ENCODE measurements around the gene RAD50.
A peak's percentile ranks its signal among the peaks of the same experiment; 100 is the strongest.
"Not testable (repeated sequence)": the region's sequence is repeated elsewhere in the genome, so short reads cannot be mapped to it uniquely, and the experiment has no call there.

The RAD50 gene

DNA sequence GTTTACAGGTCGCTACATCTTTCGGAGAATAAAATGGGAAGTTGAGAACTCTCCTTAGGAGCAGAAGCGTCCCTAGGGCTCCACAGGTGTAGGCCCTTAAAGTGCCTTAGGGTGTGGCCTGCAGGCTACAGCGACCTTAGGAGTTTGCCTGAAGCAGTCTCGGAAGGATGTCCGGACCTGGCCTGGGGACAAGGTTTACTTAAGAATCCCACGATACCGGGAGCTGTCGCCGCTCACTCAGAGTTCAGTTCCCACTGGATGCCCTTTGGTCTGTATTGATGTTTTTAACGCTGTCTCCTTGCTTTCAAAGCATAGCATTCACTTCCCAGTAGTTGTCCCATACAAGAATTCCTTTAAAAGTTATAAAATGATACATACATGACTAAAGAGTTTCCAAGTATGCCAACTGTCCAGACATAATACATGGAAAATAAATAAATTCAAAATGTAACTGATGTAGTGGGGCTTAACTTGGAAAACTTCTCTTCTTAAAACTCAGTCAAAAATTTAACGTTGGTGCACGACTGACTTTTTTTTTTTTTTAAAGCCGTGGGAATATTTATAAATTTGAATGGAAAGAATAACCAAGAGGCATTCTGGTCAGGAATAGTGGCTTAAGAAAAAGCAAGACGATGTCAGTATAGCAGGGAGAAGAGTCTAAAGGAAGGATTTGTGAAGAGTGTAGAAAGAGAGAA lies 848 bp downstream of the RAD50 start:
- DNase-seq, result peak in 1 of 2 donors; percentile 32

DNA sequence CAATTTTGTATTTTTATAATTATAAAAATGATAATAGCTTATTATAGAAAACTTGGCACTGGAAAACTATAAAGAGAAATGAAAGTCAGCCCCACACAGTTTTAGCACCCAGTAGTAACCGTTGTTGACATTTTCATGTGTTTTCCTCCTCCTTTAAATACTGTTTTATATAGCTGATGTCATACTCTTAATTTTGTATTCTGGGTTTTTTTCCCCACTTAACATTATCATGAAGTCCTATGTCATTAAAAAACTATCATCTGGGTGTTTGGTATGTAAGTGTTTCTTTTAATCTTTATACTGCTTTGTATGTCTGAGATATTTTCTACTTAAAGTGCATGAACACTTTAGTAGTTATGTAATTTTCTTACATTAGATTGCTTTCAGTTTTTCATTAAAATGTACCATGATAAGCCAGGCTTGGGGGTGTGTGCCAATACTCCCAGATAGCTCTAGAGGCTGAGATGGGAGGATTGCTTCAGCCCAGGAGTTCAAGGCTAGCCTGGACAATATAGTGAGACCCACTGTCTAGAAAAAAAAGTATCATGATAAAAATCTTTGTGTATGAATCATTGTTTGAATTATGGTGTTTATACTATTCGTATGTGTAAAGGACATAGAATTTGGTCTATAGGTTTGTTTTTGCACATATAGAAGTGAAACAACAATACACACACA lies 2.7 kb downstream of the RAD50 start:
- no peak for DNase-seq

DNA sequence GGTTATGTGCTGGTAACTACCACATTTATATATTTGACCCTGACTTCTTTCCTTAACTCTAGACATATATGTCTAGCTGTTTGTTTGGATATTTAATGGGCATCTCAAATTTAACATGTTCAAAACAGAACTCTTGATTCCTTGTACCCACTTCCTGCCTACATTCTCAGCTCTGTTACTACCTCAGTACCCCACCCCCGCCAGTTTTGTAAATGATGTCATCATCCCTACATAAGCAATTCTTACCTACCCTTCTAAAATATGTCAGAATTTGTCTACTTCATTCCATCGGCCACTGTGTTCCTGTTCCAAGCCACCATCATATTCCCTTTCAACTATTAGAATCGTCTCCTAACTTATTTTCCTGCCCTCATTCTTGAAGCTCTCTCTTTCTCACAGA lies 4.8 kb downstream of the RAD50 start:
- no peak for DNase-seq

DNA sequence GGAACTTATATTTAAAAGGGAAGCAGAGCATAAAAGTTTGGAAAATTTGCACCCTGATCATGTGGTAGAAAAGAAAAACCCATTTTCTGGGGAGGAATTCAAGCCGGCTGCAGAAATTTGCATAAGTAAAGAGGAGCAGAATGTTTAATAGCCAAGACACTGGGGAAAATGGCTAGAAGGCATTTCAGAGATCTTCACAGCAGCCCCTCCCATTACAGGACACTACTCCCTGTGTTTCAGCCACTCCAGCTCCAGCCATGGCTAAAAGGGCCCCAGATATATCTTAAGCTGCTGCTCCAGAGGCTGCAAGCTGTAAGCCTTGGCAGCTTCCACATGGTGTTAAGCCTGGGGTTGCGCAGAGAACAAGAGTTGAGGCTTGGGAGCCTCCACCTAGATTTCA lies 7.8 kb downstream of the RAD50 start:
- DNase-seq, result not testable (repeated sequence)

DNA sequence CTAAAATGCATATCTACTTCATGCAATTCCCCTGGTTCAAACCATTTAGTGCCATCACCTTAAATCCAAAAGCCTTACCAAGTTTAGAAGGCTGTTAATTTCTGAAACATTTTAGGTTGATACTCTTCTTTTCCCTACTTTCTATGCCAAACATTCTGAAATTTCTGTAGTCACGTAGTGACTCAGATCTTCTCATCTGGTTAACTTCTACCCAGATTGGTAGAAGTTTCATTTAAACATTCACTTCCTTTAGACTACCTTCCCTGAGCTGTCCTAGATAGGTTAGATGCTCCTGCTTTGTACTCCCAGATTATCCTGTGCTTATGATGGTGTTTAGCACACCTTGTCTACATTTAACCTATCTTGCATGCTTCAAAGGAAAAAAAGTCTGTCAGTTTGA lies 9.9 kb downstream of the RAD50 start:
- DNase-seq, result no peak

DNA sequence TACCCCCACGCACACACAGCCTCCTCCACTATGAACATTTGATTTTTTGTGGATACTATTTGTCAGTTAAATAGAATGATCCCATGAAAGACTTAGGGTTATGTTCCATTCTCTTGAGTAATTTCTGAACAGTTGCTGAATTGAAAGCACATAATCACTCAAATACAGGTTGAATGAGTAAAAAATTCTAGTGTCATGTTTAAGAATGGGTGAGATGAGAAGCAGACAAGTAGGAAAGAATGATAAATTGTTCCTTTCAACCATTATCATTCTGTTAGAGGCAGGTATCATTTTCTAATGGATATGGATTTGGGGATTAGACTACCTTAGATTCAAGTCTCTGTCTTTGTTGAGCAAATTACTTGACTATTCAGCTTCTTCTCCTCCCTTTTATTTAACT lies 19.3 kb downstream of the RAD50 start:
- no peak for DNase-seq

DNA sequence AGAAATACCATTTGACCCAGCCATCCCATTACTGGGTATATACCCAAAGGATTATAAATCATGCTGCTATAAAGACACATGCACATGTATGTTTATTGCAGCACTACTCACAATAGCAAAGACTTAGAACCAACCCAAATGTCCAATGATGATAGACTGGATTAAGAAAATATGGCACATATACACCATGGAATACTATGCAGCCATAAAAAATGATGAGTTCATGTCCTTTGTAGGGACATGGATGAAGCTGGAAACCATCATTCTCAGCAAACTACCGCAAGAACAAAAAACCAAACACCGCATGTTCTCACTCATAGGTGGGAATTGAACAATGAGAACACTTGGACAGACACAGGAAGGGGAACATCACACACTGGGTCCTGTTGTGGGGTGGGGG lies 27.8 kb downstream of the RAD50 start:
- DNase-seq, result not testable (repeated sequence)

DNA sequence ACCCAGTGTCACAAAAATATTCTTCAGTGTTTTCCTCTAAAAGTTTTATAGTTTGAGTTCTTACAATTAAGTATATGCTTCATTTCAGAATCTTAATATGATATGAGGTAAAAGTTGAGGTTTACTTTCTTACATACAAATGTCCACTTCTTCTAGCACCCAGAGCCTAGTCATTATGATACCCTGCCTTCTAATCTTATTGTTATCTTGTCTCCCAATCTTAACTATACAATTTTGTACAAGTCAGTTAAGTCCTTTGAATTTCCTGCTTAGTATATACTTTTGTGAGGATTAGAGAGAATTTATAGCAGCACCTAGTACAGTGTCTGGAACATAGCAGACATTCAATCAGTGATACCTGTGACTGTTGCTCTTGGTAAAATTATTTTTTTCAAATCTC lies 29.3 kb downstream of the RAD50 start:
- DNase-seq, result no peak

DNA sequence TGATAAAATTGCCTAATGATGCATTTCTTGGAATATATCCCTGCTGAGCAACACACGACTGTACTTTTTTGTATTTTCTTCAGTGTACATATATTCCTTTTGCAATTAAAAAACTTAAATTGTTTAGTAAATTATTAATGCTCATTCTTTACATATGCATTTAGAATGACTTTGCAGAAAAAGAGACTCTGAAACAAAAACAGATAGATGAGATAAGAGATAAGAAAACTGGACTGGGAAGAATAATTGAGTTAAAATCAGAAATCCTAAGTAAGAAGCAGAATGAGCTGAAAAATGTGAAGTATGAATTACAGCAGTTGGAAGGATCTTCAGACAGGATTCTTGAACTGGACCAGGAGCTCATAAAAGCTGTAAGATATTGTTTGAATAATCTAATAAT lies 32.7 kb downstream of the RAD50 start:
- no peak for DNase-seq

DNA sequence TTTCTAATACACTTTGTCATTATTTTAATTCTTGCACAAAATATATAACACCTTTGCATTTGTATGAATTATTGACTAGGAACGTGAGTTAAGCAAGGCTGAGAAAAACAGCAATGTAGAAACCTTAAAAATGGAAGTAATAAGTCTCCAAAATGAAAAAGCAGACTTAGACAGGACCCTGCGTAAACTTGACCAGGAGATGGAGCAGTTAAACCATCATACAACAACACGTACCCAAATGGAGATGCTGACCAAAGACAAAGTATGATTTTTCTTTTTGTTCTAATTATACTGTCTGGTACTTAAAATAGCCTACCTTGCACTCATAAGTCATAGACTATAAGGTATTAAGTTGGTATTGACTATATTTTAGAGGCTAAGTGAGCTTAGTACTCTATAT lies 34.4 kb downstream of the RAD50 start:
- peak in 1 of 2 donors; percentile 12 for DNase-seq

DNA sequence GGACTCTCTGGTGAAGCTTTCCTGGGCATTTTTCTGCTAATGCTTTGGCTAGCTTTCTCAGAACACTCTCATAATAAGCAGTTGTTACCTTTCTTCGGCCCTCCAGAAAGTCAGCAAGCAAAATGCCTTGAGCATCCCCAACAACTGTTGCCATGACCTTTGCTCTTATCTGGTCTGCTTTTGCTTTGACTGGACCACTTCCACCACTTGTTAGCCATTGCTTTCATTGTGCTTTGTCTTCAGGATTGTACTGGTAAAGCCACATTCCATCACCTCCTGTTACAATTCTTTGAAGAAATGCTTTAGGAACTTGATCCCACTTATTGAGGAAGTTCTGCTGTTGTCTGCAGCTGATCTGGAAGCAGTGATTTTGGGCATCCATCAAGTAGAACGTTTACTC lies 35.7 kb downstream of the RAD50 start:
- no peak for DNase-seq

DNA sequence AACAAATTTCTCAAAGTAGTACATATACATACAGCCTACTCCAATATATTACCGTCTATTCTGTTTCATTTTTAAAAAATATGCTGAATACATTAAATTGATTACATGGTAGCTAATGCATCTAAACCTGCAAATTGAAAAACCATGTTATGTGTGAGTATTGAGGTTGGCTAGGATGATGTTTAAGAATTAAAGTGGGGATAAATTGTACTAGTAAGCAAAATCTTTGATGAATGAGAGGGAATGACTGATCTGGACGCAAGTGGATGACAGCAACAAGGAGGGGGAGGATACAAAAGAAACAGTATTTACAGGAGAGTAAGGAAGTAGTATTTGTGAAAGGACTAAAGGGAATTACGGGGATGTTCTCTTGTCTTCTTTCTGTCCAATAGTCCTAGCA lies 37.4 kb downstream of the RAD50 start:
- no peak for DNase-seq

DNA sequence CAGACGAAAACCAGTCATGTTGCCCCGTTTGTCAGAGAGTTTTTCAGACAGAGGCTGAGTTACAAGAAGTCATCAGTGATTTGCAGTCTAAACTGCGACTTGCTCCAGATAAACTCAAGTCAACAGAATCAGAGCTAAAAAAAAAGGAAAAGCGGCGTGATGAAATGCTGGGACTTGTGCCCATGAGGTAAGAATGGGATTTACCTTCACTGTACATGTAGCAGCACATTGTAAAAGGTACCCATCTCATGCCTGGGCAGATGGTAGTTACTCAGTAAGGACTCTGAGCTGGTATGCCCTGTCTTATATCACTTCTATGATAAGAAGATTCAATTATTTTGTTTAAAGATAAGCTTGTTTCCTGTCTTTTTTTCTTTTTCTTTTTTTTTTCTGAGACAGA lies 38.8 kb downstream of the RAD50 start:
- DNase-seq, result no peak

DNA sequence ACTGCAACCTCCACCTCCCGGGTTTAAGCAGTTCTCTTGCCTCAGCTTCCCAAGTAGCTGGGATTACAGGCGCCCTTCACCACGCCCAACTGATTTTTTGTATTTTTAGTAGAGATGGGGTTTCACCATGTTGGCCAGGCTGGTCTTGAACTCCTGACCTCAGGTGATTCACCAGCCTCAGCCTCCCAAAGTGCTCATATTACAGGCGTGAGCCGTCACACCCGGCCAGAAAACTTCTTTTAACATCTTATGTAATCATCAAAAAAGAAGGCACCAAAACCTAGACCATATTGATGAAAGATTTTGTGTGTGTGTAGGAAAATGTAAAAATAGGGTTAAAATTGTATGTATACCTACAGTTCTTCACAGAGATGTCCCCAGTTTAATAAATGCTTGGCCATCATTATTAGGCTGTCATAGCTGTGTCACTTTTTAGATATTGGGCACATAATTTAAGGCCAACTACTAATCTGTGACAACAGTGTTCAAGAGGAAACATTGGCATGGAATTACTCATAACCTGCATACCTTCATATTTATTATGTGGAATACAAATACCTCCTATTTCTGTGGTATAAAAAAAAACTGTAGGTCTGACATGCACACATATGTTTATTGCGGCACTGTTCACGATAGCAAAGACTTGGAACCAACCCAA lies 44.4 kb downstream of the RAD50 start:
- DNase-seq, result no peak

DNA sequence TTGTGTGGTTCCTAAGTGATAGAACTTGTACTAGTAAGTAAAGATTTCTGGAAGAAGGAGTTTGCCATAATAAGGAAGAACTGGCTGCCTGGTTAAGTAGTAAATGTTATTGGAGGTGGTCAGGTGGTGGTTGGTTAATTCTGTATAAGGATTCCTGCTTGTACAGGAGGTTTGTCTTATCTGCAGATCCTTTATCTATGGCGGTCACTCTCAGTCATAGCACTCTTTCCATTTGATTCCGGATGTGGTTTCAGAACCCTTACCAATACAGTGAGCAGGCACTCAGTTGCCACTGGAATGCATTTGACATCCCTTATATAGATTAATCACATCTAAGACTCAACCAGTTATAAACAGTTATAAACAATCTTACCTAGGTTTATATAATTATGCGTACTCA lies 50.3 kb downstream of the RAD50 start:
- DNase-seq, result peak in 1 of 2 donors; percentile 1

DNA sequence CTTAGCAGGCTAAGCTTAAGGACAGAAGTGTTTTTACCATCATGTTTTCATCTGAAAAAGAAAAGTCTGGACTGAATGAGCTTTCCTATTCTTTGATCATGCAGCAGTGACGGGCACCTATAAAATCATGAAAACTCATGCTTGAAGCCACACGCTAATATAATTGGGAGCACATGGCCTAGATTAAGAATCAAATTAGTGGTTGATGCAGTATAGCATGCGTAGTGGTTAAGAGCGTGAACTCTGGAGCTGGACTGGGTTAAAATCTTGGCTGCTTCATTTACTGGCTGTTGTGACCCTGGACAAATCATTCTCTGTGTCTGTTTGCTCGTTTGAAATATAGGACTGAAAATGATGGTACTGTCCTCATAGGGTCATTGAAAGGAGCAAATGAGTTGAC lies 51.3 kb downstream of the RAD50 start:
- DNase-seq, result no peak

DNA sequence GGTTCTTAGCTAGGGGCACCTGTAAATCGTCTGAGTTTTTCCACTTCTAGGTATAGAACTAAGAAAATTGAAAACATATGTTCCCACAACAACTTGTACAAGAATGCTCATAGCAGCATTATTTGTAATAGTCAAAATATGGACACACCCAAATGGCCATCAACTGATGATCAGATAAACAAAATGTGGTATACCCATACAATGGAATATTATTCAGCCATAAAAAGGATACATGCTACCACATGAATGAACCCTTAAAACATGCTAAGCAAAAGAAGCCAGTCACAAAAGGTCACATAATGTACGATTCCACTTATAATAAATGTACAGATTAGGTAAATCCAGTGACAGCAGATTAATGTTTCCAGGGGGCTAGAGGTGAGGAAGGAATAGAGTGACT lies 55.2 kb downstream of the RAD50 start:
- DNase-seq, result no peak

DNA sequence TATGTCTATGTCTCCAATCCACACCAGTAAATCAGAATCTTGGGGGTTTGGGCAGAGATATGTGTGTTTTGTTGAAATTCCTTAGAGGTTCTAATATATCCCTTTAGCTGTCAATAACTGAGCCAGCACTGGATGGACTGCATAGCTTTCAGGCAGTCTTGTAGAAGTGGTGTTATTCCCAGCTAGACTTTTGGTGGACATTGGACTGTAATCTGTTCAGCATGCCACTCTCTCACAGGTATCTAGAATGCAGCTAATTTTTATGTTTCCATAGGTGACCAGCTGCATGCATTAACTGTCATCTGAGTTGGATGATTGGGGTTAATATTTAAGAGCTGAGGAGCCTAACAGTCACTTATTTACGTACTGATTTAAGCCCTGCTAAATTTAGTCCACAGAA lies 56.1 kb downstream of the RAD50 start:
- DNase-seq, result no peak

DNA sequence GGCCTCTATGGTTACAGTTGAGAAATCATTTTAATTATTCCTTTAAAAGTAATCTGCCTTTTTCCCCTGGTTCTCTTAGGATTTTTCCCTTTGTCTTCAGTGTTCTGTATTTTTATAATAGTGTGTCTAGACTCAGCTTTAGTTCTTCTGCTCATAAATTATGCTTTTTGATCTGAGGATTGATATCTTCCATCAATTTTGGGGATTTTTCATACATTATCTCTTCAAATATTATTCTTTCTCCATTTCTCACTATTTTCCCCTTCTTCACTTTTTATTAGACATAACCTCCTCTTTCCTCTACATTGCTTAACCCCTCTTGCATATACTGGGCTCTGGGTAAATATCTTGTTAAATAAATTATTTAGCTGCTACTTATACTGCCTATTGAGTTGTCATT lies 64.9 kb downstream of the RAD50 start:
- no peak for DNase-seq

DNA sequence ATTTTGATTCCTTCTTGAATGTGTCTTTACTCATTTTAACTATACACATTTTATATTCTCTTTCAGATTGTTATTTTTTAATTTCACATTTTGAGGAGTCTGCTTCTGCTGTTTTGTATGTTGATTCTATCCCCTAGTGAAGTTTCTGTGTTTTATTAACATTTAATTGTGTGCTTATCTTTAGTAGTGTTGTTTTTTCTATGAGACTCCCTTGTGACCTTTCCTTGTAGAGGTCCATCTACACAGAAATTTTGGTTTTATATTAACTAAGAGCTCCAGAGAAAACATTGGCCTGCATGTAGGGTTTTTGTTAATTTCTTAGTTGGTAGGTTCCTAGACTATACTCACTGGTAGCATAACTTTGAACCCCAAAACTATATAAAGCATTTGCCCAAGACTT lies 65.8 kb downstream of the RAD50 start:
- DNase-seq, result no peak

DNA sequence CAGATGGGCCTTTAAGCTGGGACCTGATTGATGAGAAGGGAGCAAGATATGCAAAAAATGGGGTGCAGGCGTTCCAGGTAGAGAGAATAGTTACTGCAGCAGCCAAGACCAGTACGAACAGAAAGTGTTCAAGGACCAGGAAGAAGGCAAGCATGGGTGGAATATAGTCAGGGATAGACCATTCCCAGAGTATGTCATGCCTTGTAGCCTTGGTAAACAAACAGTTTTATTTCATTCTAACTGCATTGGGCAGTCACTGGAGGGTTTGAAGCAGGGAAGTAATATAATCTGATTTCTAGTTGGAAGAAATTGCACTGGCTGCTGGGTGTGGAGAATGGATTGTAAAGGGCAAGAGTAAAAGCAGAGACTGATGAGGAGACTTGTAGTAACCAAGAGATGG lies 70.7 kb downstream of the RAD50 start:
- no peak for DNase-seq

DNA sequence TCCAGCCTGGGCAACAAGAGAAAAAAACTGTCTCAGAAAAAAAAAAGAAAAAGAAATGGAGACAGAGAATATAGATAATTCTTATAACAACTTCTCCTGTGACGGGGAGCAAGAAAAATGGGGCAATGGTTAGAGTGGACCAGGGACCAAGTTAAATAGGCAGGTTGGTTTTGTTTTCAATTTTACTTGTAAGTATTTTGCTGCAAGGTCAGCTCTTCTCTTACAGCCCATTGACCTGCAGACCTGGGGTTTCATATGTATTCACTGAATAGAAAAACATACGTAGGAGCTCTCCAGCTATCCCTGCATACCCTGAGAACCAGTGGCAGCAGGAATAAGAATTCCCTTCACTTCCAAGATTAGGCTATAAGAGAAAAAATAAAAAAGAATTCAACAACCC lies 72.0 kb downstream of the RAD50 start:
- no peak for DNase-seq

DNA sequence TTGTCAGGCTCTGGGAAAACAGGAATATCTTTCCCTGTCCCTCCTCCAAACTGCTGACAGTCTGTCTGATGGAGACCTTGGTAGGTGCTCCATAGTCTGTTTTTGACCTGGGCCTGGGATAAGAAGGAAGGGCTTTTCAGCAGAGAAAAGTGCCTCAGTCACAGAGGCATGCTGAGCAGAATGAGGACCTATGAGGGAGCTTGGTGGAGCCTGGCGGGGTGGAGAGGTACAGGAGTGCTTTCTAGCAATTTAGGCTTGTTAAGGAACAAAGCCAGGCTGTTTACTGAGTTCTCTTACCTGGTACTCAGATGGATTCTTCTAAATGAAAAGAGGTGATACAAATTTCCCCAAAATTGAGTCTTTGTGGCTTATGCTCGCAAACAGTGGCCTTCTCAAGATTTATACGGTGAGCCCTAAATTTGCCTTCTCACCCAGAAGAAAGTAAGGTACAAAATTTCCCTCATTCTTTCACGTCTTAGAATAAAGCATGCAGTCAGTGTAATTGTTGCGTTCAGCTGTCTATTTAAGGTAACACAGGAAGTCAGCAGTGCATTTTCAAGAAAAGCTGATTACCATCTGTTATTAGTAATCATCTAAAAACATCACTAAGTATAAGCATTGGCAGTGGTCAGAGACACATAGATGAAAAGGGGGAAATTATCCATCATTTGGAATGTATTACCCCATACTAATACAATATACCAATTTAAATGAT lies 72.6 kb downstream of the RAD50 start:
- peak in 1 of 2 donors; percentile 38 for DNase-seq

DNA sequence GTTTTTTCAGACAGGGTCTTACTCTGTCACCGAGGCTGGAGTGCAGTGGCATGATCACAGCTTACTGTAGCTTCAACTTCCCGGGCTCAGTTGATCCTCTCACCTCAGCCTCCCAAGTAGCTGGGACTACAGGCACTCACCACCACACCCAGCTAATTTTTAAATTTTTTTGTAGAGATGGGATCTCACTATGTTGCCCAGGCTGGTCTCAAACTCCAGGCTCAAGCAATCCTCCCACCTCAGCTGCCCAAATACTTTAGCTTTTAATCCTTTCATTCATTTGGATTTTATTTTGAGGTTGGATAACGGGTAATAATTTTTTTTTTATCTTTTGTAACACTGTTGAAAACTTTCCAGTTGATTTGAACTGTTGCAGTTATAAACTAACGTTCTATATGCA lies 76.8 kb downstream of the RAD50 start:
- not testable (repeated sequence) for DNase-seq
